ENCODE data around the gene CACNB4. TPM values are rescaled to one million over a fixed set of nuclear protein-coding genes. Genes with fewer than 3 reads are reported as not detected.

CACNB4 gene
- total RNA-seq, 1 experiment from 2014 or later: 2.0 TPM

DNA sequence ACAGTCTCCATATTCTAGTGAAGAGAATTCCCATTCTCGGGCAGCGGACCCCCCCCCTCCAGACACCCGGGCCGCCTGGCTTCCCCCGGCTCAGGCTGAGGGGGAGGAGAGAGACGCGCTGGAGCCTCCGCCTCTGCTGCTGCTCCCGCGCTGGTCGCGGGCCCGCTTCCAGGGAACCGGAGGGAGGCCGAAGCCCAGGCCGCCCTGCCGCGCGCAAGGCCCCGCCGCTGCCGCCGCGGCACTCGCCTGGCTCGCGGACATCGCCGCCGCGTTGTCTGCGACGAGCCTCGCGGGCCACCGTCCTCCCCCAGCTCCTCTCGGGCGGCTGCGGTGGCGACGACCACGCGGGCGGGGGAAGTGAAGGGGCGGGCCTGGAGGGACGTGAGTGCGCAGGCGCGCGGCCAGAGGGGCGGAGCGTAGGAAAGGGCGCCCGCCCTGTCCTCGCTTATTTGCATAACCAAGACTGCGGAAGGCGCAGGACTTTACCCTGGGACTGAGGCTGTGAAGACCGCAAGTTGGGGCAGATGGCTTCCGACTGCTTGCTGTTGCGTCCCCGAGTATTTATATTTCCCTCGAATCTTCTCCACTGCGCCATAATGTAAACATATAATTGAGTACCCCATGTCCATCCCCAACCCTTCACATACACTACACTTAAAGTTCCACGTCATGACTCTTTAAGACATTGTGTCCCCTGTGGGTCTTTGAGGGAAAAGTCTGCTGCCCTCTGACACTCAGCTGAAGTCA lies 270.5 kb downstream of the CACNB4 start, which contains the start of gene ARL5A:
TSS of gene ARL5A (minus strand) at position 279 of the 747 bp plus-strand sequence. CDS start at position 34, 245 bp downstream.
- peak within 1 kb of the TSS; percentile 94 for H3K9ac ChIP-seq (ENCODE audit: low read length)
- ATAC-seq (peak; percentile 97), DNase-seq (ENCODE audit: low read depth, low spot score) (peak; percentile 89)
- RAD21 ChIA-PET (ENCODE audit: low non-redundant PET in 1 of 2, low total read pairs in 2 of 2, uncharacterized antibody in 2 of 2, unreplicated experiment in 2 of 2): no interaction called here
- H3K9me2 ChIP-seq (ENCODE audit: insufficient read depth): no peaks in the 10 kb centered on the region
- intact Hi-C loops (cut with micrococcal nuclease): no loop called here
- peak within 1 kb of the TSS; percentile 75 for H3K27ac ChIP-seq (ENCODE audit: low read depth, low read length)
- 0 out of 4 replicates have a peak, but pooled peaks cover 0 to 7% of the 10 kb centered on the region in 2 experiments for H3K36me3 ChIP-seq (ENCODE audit: control insufficient read depth in 1 of 2, insufficient read depth in 2 of 2, low read length in 2 of 2)
- POLR2A ChIA-PET: interaction anchor here (0.7 to 1.3 kb wide), 4 partner anchors 8 to 20 kb away, joined by 3 to 6 read pairs (median 4); no protein-coding TSS in a partner anchor
- BruUV-seq (replicated peaks): no TSS peak
- peak within 1 kb of the TSS; percentile 90 for H2AFZ ChIP-seq (ENCODE audit: low read depth, low read length, poor library complexity, severe bottlenecking)
- peak within 1 kb of the TSS; percentile 81 for H3K4me3 ChIP-seq (replicated peaks in 1 of 2; ENCODE audit: low read depth in 1 of 2, low read length in 2 of 2)
- H3K4me1 ChIP-seq (ENCODE audit: control insufficient read depth in 1 of 2, insufficient read depth in 2 of 2, low read length in 2 of 2): peaks cover 0 to 16% of the 10 kb centered on the region in 2 experiments; a peak in 3 of 4 replicates
- H3K27me3 ChIP-seq (ENCODE audit: insufficient read depth, low read length): no peaks in the 10 kb centered on the region
- H3K79me2 ChIP-seq (ENCODE audit: insufficient read depth, low read length): peaks cover 49% of the 10 kb centered on the region
- no peaks in the 10 kb centered on the region for H3K9me3 ChIP-seq (ENCODE audit: control insufficient read depth in 1 of 2, insufficient read depth in 1 of 2, low read depth in 1 of 2, low read length in 2 of 2)
- H3K4me2 ChIP-seq (ENCODE audit: low read length): peak within 1 kb of the TSS; percentile 81
- peaks cover 5% of the 10 kb centered on the region; the same call in 1 of the 2 replicates for H4K20me1 ChIP-seq (ENCODE audit: insufficient read depth)
- CTCF ChIA-PET: interaction anchor here (1.6 kb wide), 1 partner anchor 20 kb away, joined by 3 read pairs; no protein-coding TSS in a partner anchor
- TF ChIP-seq EZH2 (IDR thresholded peaks at IDR 0.05): no peak
- TF ChIP-seq, protein P1, sequence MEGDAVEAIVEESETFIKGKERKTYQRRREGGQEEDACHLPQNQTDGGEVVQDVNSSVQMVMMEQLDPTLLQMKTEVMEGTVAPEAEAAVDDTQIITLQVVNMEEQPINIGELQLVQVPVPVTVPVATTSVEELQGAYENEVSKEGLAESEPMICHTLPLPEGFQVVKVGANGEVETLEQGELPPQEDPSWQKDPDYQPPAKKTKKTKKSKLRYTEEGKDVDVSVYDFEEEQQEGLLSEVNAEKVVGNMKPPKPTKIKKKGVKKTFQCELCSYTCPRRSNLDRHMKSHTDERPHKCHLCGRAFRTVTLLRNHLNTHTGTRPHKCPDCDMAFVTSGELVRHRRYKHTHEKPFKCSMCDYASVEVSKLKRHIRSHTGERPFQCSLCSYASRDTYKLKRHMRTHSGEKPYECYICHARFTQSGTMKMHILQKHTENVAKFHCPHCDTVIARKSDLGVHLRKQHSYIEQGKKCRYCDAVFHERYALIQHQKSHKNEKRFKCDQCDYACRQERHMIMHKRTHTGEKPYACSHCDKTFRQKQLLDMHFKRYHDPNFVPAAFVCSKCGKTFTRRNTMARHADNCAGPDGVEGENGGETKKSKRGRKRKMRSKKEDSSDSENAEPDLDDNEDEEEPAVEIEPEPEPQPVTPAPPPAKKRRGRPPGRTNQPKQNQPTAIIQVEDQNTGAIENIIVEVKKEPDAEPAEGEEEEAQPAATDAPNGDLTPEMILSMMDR (IDR thresholded peaks at IDR 0.05 in 2 of 3, conservative IDR thresholded peaks at IDR 0.05 in 1 of 3; ENCODE audit: borderline replicate concordance in 1 of 3, insufficient read depth in 1 of 3, low read depth in 2 of 3, low read length in 2 of 3): no peak
- TF ChIP-seq POLR2AphosphoS5 (IDR thresholded peaks at IDR 0.05; ENCODE audit: low read depth, low read length): peak; percentile 97
- no peak for TF ChIP-seq EGR1 (IDR thresholded peaks at IDR 0.05; ENCODE audit: low read depth)
- no peak; the same call in none of the 2 replicates for TF ChIP-seq SP1 (IDR thresholded peaks at IDR 0.05; ENCODE audit: low read depth)
- no peak for TF ChIP-seq SIN3A (IDR thresholded peaks at IDR 0.05; ENCODE audit: low read depth)
- peak; percentile 40; the same call in 1 of the 2 replicates for TF ChIP-seq CBX3 (IDR thresholded peaks at IDR 0.05; ENCODE audit: low read depth)
- no peak for TF ChIP-seq CEBPB (IDR thresholded peaks at IDR 0.05; ENCODE audit: low read depth)
- peak; percentile 86 for TF ChIP-seq ZFX (IDR thresholded peaks at IDR 0.05)
- TF ChIP-seq, protein P2, sequence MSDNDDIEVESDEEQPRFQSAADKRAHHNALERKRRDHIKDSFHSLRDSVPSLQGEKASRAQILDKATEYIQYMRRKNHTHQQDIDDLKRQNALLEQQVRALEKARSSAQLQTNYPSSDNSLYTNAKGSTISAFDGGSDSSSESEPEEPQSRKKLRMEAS (IDR thresholded peaks at IDR 0.05): peak; percentile 85
- TF ChIP-seq FOSL1 (IDR thresholded peaks at IDR 0.05; ENCODE audit: low read depth): no peak
- TF ChIP-seq SRF (IDR thresholded peaks at IDR 0.05; ENCODE audit: low read depth): no peak
- peak; percentile 63 for TF ChIP-seq YY1 (IDR thresholded peaks at IDR 0.05; ENCODE audit: extremely low read depth, insufficient replicate concordance, low read depth, low read length)
- TF ChIP-seq, protein P3, sequence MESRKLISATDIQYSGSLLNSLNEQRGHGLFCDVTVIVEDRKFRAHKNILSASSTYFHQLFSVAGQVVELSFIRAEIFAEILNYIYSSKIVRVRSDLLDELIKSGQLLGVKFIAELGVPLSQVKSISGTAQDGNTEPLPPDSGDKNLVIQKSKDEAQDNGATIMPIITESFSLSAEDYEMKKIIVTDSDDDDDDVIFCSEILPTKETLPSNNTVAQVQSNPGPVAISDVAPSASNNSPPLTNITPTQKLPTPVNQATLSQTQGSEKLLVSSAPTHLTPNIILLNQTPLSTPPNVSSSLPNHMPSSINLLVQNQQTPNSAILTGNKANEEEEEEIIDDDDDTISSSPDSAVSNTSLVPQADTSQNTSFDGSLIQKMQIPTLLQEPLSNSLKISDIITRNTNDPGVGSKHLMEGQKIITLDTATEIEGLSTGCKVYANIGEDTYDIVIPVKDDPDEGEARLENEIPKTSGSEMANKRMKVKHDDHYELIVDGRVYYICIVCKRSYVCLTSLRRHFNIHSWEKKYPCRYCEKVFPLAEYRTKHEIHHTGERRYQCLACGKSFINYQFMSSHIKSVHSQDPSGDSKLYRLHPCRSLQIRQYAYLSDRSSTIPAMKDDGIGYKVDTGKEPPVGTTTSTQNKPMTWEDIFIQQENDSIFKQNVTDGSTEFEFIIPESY (IDR thresholded peaks at IDR 0.05; ENCODE audit: extremely low read depth, insufficient replicate concordance, low read length): peak; percentile 84
- TF ChIP-seq TCF7L2 (IDR thresholded peaks at IDR 0.05; ENCODE audit: borderline replicate concordance, extremely low read depth, insufficient read depth, insufficient read length): no peak
- no peak for TF ChIP-seq RAD21 (IDR thresholded peaks at IDR 0.05; ENCODE audit: low read depth)
- no peak for TF ChIP-seq JUND (IDR thresholded peaks at IDR 0.05)
- TF ChIP-seq POLR2A (IDR thresholded peaks at IDR 0.05; ENCODE audit: borderline replicate concordance, extremely low read depth, insufficient read depth, insufficient read length): peak; percentile 92
- no peak for TF ChIP-seq EZH2phosphoT487 (IDR thresholded peaks at IDR 0.05; ENCODE audit: borderline replicate concordance)
- TF ChIP-seq, protein P4, sequence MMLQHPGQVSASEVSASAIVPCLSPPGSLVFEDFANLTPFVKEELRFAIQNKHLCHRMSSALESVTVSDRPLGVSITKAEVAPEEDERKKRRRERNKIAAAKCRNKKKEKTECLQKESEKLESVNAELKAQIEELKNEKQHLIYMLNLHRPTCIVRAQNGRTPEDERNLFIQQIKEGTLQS (IDR thresholded peaks at IDR 0.05): no peak
- peak; percentile 31; the same call in 1 of the 2 replicates for TF ChIP-seq ELF1 (IDR thresholded peaks at IDR 0.05; ENCODE audit: borderline replicate concordance, low read depth)

Measured in HCT116 (cell line).